Panc1 (cell line): ENCODE data around the gene SERGEF.

ENCODE experiments used
- CTCF ChIP-seq: fragments of 450-650 bp; IDR thresholded peaks from 2 replicates; pipeline ENCODE4 v1.5.1; 2017; ENCODE audit warnings: mild to moderate bottlenecking
- REST ChIP-seq, 2 experiments: IDR thresholded peaks; 2 replicates each; pipeline ENCODE4 v1.6.1; 2011 to 2012; ENCODE audit warnings: low read depth in 2 of 2, control low read depth in 1 of 2, low read length in 1 of 2, mild to moderate bottlenecking in 1 of 2, moderate library complexity in 1 of 2; ENCODE audit not compliant: insufficient read depth in 1 of 2
- SIN3A ChIP-seq: IDR thresholded peaks from 2 replicates; pipeline ENCODE4 v1.6.1; 2012; ENCODE audit warnings: low read depth, mild to moderate bottlenecking, low read length, moderate library complexity, borderline replicate concordance; ENCODE audit not compliant: insufficient read depth
- TCF7L2 ChIP-seq: IDR thresholded peaks from 2 replicates; pipeline ENCODE4 v1.6.1; 2011; ENCODE audit warnings: mild to moderate bottlenecking, low read depth, low read length, inconsistent platforms

- TF ChIP-seq CTCF (no peak), SIN3A (no peak), TCF7L2 (no peak), REST (IDR thresholded peaks at IDR 0.05; ENCODE audit: insufficient read depth in 1 of 2, low read depth in 2 of 2, low read length in 1 of 2) (no peak)
Observed at GRCh38 chr11:17805873-17806272, 207.0 kb downstream of the SERGEF start.
